Posterior cingulate gyrus (tissue), 11 donors: ENCODE data around the gene POU3F1.
"Not testable (repeated sequence)": the region's sequence is repeated elsewhere in the genome, so short reads cannot be mapped to it uniquely, and the experiment has no call there.

Source experiments
- DNase-seq, 10 donors: peaks; one replicate each; pipeline versions ENCODE4 v3.0.0 to v3.0.0-alpha.2; 2020 to 2021; ENCODE audit warnings: mixed read lengths in 3 of 10
- intact Hi-C: fragments of 100-400 bp; cut with DNase I; formaldehyde crosslinking; loops from one replicate; pipeline ENCODE4 v1.15.1; 2023

The POU3F1 gene

DNA sequence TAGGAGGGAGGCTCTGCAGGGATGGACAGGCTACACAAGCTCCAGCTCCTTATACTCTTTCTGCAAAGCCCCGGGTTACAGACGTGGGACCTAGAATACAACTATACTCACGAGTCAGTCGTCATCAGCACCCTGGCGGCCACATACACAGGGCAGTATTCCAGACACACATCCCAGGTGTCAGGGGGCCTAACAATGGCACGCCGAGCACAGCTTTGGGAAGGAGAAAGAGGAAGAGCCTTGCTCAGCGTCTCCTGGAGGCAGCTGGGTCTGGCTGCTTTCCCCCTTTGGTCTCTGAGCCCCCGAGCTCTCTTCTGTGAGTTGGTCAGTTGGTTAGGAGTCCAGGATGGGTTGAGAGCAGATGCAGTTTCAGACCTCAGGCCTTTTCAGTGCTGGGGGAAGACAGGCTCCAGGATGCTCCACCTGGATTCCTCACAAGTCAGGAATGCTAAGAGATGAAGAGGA lies 4.5 kb upstream of the POU3F1 start:
- DNase-seq: no peak
- intact Hi-C loops: no loop called here

- DNase-seq: peak in 1 of 10 donors; percentile 72
Observed at GRCh38 chr1:38050397-38051078, 3.9 kb upstream of the POU3F1 start.

GRCh38 chr1:38047603-38048141 lies 1.1 kb upstream of the POU3F1 start:
- DNase-seq: peak in 2 of 10 donors; percentile 79 to 85
- intact Hi-C loops: loop anchor here (10.0 kb wide), 1 partner anchor 527 kb away; no protein-coding TSS in a partner anchor

More at GRCh38 chr1:38050397-38051078, 3.9 kb upstream of the POU3F1 start:
- intact Hi-C loops: no loop called here

GRCh38 chr1:38046884-38047602 lies 450 bp upstream of the POU3F1 start:
- DNase-seq: peak; percentile 78 to 98 (median 91)
- intact Hi-C loops: loop anchor here (10.0 kb wide), 1 partner anchor 528 kb away; no protein-coding TSS in a partner anchor

DNA sequence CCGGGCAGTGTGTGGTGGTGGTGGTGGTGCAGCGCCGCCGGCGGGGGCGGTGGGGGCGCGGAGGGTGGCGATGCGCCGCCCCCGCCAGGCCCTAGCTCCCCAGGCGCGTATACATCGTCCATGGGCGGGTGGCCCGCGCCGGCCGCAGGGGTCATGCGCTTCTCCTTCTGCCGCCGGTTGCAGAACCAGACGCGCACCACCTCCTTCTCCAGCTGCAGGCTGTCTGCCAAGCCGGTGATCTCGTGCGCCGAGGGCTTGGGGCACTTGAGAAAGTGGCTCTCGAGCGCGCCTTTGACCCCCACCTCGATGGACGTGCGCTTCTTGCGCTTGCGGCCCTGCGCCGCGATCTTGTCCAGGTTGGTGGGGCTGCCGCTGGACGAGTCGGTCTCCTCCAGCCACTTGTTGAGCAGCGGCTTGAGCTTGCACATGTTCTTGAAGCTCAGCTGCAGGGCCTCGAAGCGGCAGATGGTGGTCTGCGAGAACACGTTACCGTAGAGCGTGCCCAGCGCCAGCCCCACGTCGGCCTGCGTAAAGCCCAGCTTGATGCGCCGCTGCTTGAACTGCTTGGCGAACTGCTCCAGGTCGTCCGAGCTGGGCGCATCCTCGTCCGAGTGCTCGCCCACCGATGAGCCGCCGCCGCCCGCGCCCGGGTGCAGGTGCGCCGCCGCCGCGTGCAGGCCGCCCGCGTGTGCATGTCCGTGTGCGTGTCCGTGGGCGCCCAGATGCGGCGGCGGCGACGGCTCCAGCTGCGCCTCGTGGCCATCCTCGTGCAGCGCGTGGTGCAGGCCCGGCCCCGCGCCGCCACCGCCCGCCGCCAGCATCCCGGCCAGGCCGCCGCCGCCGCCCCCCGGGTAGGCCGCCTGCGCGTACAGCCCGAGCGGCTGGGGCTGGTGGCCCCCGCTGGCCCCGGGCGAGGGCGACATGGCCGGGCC lies 926 bp downstream of the POU3F1 start:
- peak in 2 of 10 donors; percentile 71 to 81 for DNase-seq

GRCh38 chr1:38044221-38045215 lies 2.1 kb downstream of the POU3F1 start:
- intact Hi-C loops: loop anchor here (10.0 kb wide), 1 partner anchor 530 kb away; no protein-coding TSS in a partner anchor
- peak in 2 of 10 donors; percentile 55 to 77 for DNase-seq

More for the DNA sequence above, 926 bp downstream of the POU3F1 start:
- intact Hi-C loops: loop anchor here (10.0 kb wide), 1 partner anchor 529 kb away; no protein-coding TSS in a partner anchor

DNA sequence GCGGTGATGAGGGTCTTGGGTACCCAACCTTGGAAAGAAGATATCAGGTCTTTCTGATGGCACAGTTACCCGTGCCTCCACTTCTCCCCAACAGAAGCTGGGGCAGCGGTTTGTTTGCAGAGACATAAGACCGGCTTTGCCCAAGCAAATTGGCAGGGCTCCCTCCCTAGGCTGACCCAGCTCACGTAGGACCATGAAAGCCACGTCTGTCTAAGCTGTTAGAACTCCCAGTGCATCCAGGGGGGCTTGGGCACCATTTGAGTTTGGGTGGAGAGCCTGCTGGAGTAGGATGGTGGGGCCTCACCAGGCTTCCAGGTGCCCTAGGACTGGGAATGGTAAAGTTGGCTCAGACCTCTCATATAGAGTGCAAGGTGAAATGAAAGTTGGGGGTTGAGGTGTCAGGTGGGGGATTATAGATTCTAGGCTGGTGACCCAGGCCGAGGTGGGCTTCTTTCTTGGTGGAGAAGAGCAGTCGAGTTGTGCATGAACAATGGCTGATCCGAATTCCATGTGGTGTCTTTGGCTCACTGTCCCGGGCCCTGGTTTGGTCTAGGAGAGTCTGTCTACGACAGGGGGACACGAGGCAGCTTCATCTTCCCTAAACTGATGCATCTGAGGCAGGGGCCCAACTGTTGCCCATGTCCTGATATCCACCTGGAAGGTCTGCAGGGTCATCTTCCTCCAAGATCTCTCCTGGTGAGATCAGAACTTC lies 3.4 kb downstream of the POU3F1 start:
- DNase-seq: peak in 2 of 10 donors; percentile 73 to 78
- intact Hi-C loops: loop anchor here (10.0 kb wide), 1 partner anchor 532 kb away; no protein-coding TSS in a partner anchor

GRCh38 chr1:38041936-38042834 lies 4.4 kb downstream of the POU3F1 start:
- DNase-seq: peak in 2 of 10 donors; percentile 67 to 71

GRCh38 chr1:38039331-38040088 lies 7.1 kb downstream of the POU3F1 start:
- DNase-seq: peak in 1 of 10 donors; percentile 80
- intact Hi-C loops: loop anchor here (10.0 kb wide), 1 partner anchor 535 kb away; no protein-coding TSS in a partner anchor

More at GRCh38 chr1:38041936-38042834, 4.4 kb downstream of the POU3F1 start:
- intact Hi-C loops: loop anchor here (10.0 kb wide), 1 partner anchor 533 kb away; no protein-coding TSS in a partner anchor

GRCh38 chr1:38038861-38039260 lies 7.7 kb downstream of the POU3F1 start:
- no peak for DNase-seq
- intact Hi-C loops: no loop called here

DNA sequence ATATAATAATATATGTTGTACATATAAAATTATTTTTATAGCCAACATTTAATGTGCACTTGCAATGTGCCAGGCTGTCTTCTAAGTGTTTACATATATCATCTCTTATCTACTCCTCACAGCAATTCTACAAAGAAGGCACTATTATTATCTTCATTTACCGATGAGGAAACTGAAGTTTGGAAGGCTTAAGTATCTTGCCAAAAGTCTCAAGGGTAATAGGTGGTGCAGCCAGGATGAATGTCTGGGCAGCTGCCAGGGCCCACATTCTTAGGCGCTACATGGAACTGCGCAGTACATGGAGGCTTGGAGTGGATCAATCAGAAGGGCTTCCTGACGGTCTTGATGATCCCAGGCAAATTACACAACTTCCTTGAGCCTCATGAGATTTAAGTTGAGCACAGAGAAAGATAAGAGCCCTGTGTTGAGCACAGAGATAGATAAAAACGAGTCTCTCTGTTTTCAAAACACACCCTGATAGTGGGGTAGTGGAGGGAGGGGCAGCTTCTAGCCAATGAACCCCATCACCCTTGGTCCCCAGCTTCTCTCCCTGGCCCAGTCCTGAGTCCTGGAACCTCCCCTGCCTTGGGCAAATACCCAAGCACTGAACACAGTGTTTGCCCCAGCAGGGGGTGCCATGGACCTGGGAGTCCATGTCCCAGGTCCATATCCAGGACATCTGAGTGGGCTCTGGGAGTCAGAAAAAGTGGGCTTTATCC lies 9.2 kb downstream of the POU3F1 start:
- intact Hi-C loops: no loop called here
- no peak for DNase-seq

DNA sequence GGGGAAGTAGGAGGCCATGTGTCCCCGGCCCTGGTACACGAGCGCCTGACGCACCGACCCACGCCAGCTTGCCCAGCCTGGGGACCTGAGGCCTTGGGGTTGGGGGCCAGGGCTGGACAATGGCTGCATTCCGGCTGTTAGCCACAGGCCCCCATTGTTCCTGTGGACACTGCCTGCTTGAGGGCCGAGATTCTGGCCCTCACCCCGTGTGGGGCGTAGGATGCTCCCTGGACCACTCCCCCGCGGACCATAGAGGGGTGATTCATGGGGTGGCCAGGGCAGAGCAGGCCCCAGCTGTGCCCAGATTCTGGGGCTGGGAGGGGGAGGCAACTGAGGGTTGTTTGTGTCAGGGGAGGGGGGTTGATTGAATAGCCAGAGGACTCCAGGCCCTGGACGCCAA lies 11.7 kb downstream of the POU3F1 start:
- no peak for DNase-seq
- intact Hi-C loops: no loop called here

DNA sequence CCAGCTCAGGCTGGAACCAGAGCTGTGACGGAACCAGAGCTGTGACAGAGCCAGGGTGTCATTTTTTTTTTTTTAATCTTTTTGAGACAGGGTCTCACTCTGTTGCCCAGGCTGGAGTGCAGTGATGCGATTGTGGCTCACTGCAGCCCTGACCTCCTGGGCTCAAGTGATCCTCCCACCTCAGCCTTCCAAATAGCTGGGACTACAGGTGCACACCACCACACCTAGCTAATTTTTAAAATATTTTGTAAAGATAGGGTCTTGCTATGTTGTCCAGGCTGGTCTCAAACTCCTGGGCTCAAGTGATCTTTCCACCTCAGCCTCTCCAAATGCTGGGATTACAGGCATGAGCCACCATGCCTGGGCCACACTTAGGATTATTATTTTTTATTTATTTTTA lies 13.6 kb downstream of the POU3F1 start:
- intact Hi-C loops, DNase-seq: not testable (repeated sequence)

DNA sequence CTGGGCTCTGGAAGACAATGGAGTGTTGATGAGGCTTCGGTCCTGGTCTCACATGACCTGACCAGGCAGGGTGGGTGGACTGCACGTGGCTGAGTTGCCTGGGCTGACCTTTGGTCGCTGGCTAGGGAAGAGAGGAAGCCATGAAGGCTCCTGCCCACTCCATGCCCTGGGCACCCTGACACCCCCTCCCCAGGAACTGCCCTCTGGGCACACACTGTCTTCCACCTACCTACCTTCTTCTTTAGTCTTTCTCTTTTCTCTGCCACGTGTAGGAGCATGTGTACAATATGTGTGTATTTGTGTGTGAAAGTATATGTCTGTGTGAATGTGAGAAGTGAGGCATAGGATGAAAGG lies 15.1 kb downstream of the POU3F1 start:
- intact Hi-C loops: no loop called here

More for the DNA sequence above, 15.1 kb downstream of the POU3F1 start:
- DNase-seq: peak in 2 of 10 donors; percentile 66 to 73
